GM04503 (cell line): ENCODE data around the gene DNAJC11.

Experiments
- DNase-seq: peaks from one replicate; pipeline ENCODE4 v3.0.0-alpha.2; 2012; ENCODE audit warnings: low read depth

Gene DNAJC11

DNA sequence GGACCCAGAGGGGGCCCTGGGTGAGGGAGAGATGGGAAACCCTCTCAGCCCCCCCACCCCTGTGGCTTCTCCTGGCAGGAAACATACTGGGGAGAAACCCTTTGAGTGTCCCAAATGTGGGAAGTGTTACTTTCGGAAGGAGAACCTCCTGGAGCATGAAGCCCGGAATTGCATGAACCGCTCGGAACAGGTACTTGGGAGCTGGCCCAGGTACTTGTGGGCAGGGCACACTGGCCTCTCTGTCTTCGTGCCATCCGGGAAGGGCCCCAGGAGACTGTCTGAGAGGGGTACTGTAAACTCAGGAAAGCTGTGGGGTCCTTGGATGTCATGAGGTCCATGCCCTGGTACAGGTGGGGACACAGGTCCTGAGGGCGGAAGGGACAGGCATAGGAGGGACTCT is 115.8 kb downstream of the DNAJC11 start:
- DNase-seq: no peak

GRCh38 chr1:6585081-6585722 is 116.4 kb downstream of the DNAJC11 start:
- DNase-seq: no peak
